ENCODE data around the gene CRISP2.
"Not testable (repeated sequence)": the region's sequence is repeated elsewhere in the genome, so short reads cannot be mapped to it uniquely, and the experiment has no call there.

CRISP2 gene

GRCh38 chr6:49732781-49733180, 19.4 kb upstream of the CRISP2 start:
- TF ChIP-seq CTCF (IDR thresholded peaks at IDR 0.05; ENCODE audit: low read depth, low read length) = no peak
- no peak overlapping the region for H3K4me3 ChIP-seq (replicated peaks in 1 of 2; ENCODE audit: low read depth in 2 of 2, low read length in 2 of 2)
- DNase-seq (ENCODE audit: low read depth in 2 of 2) = no peak

DNA sequence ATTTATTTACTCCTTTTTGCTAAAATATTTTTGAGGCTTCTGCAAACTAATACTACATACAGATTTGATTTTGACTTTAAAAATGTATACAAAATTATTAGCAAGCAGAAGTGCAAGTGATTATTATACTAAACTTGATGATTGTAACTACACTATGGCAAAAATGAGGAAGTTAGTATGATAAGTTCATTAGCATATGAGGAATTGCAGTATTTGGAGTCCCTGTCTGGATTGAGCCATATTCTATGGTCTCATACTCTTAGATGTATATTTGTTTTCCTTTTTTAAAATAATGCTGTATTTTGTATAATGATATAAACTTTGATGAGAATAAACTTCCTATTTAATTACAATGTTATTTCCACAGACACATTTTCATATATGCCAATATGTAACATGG, 16.9 kb upstream of the CRISP2 start:
- no peak overlapping the region for H3K4me3 ChIP-seq (replicated peaks in 1 of 2; ENCODE audit: low read depth in 2 of 2, low read length in 2 of 2)
- TF ChIP-seq CTCF (IDR thresholded peaks at IDR 0.05; ENCODE audit: low read depth, low read length) = no peak
- DNase-seq (ENCODE audit: low read depth in 2 of 2) = no peak

GRCh38 chr6:49723917-49724316, 10.6 kb upstream of the CRISP2 start:
- not testable (repeated sequence) for DNase-seq (ENCODE audit: low read depth in 2 of 2); H3K4me3 ChIP-seq (replicated peaks in 1 of 2; ENCODE audit: low read depth in 2 of 2, low read length in 2 of 2)

DNA sequence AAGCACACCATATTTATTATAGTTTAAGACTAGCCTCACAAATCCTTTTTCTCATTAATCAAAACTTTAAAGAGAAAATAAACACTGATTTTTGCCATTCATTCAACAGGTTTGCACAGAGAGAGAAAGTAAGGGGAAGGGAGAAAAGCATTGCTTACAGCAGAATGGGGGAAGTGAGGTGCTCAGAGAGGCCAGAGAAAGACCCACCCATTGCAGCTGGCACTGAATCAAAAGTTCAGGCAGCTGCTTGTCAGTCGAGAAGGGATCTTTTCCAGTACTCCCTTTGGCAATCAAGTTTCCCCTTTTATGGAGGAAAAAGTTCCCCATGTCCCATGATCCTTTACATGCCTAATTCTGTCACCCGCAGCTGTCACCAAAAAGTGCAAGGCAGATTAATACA, 8.0 kb upstream of the CRISP2 start:
- DNase-seq (ENCODE audit: low read depth in 2 of 2) = no peak
- no peak overlapping the region for H3K4me3 ChIP-seq (replicated peaks in 1 of 2; ENCODE audit: low read depth in 2 of 2, low read length in 2 of 2)
- no peak for TF ChIP-seq CTCF (IDR thresholded peaks at IDR 0.05; ENCODE audit: low read depth, low read length)

GRCh38 chr6:49720372-49720771, 7.0 kb upstream of the CRISP2 start:
- no peak overlapping the region for H3K4me3 ChIP-seq (replicated peaks in 1 of 2; ENCODE audit: low read depth in 2 of 2, low read length in 2 of 2)
- no peak for DNase-seq (ENCODE audit: low read depth in 2 of 2)
- no peak for TF ChIP-seq CTCF (IDR thresholded peaks at IDR 0.05; ENCODE audit: low read depth, low read length)

- H3K4me3 ChIP-seq (replicated peaks in 1 of 2; ENCODE audit: low read depth in 2 of 2, low read length in 2 of 2) = no peak overlapping the region
- no peak for TF ChIP-seq CTCF (IDR thresholded peaks at IDR 0.05; ENCODE audit: low read depth, low read length)
- DNase-seq (ENCODE audit: low read depth in 2 of 2) = no peak
These were observed 14.9 kb downstream of the CRISP2 start for GRCh38 chr6:49698478-49698877.

GRCh38 chr6:49693512-49693911, 19.8 kb downstream of the CRISP2 start:
- no peak overlapping the region for H3K4me3 ChIP-seq (replicated peaks in 1 of 2; ENCODE audit: low read depth in 2 of 2, low read length in 2 of 2)
- no peak for DNase-seq (ENCODE audit: low read depth in 2 of 2)
- no peak for TF ChIP-seq CTCF (IDR thresholded peaks at IDR 0.05; ENCODE audit: low read depth, low read length)
